HG03575 (cell line): ENCODE results near the gene FAM221A.
"Not testable (repeated sequence)": the region's sequence is repeated elsewhere in the genome, so short reads cannot be mapped to it uniquely, and the experiment has no call there.

Experiments
- ATAC-seq: cut with Tn5 transposase; IDR thresholded peaks from one replicate; pipeline ENCODE4 v1.9.1; 2021; ENCODE audit not compliant: unreplicated experiment, insufficient number of reproducible peaks, low FRiP score; ENCODE audit errors: extremely low read depth

Gene FAM221A

GRCh38 chr7:23696916-23697441 is 17.0 kb downstream of the FAM221A start:
- ATAC-seq = no peak

DNA sequence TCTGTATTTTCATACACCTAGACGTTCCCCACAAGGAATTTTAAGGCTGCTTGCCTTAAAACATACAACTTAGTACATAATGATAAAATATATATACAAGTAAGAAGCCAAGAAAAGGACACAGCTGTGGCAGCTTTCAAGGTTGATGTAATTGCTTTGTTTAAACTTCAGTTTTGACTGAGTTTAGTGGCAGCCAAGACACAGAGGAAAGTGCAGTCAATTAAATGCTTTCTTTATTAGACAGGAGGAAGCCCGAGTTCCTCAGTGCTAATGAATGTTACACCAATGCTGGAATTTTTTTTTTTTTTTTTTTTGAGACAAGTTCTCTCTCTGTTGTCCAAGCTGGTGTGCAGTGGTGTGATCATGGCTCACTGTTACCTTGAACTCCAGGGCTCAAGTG is 18.8 kb downstream of the FAM221A start:
- no peak for ATAC-seq

DNA sequence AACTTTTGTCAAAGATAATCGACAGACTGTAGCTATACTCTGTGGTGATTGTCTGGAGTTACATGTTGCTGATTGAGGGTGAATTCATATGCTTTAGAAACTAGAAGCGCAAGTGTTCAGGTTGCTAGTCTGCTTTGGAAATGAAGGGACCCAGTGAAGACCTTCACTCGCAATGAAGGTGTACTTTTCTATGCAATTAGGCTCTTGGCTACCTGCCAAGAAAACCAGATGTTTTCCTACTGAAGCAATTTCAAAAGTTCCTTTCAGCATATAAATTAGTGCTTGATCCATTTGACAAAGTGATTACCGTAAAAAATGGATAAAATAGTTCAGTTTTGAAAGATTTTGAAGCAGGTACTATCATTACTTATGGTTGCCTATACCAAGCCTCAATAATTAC is 20.0 kb downstream of the FAM221A start:
- ATAC-seq = no peak

- no peak for ATAC-seq
These were observed 29.2 kb downstream of the FAM221A start for GRCh38 chr7:23709081-23709750.

DNA sequence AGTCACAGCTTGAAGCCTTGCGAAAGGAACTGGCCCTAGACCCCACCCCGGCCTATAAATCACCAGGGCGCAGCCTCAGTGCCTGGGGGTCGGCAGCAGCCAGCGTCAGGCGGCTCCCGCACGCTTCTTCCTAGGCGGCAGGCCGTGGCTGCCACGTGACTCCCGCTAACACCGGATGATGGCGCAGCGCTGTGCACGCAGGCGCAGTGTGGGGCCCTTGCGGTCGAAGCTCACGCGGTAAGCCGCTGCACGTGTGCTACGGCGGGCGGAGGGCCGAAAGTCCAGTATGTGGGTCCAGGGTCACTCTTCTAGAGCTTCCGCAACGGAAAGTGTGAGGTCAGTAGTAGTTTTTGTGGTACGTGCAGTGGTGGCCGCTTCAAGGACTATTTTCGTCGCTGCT is 30.0 kb downstream of the FAM221A start, which contains the start of gene STK31:
STK31 (plus strand) TSS at position 220 of the 400 bp plus-strand sequence; CDS start at position 287, 67 bp downstream.
- ATAC-seq = no peak

GRCh38 chr7:23712368-23713284 is 32.6 kb downstream of the FAM221A start:
- no peak for ATAC-seq

DNA sequence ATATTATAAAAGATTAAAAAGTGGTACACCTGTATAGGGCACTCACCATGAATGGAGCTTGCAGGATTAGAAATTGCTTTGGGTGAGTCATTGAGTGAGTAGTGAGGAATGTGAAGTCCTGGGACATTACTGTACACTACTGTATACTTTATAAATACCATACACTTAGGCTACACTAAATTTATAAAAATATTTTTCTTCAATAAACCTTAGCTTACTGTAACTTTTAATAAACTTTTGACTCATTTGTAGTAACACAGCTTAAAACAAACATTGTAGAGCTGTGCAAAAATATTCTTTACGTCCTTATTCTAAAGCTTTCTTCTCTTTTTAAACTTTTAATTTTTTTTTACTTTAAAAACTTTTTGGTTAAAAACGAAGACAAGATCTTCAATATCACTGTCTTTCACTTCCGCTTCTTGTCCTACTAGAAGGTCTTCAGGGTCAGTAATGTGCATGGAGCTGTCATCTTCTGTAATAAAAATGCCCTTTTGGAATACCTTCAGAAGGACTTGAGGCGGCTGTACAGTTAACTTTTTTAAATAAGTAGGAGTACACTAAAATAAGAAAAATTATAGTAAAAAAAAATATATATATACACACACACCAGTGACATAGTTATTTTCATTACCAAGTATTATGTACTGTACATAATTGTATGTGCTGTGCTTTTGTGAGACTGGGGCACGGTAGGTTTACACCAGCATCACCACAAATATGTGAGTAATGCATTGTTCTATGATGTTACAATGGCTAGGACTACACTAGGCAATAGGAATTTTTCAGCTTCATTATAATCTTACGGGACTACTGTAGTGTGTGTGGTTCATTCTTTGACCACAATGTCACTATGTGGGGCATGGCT is 33.5 kb downstream of the FAM221A start:
- no peak for ATAC-seq

- no peak for ATAC-seq
These were observed 34.1 kb downstream of the FAM221A start for GRCh38 chr7:23714150-23714464.

- ATAC-seq = no peak
These were observed 34.6 kb downstream of the FAM221A start for GRCh38 chr7:23714579-23714978.

- ATAC-seq = no peak
These were observed 35.1 kb downstream of the FAM221A start for GRCh38 chr7:23715099-23715498.

DNA sequence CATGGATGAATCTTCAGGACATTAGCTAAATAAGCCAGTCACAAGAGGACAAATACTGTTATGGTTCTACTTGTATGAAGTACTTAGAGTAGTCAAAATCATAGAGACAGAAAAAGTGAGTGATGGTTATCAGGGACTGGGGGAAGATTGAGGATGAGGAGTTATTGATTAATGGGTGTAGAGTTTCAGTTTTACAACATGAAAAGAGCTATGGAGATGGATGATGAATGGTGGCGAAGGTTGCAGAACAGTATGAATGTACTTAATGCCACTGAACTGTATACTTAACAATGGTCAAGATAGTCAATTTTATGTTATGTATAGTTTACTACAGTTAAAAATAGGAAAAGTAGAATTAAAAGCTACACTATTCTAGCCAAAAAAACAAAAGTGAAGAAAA is 37.8 kb downstream of the FAM221A start:
- no peak for ATAC-seq

- ATAC-seq = no peak
These were observed 41.5 kb downstream of the FAM221A start for GRCh38 chr7:23721456-23721855.

DNA sequence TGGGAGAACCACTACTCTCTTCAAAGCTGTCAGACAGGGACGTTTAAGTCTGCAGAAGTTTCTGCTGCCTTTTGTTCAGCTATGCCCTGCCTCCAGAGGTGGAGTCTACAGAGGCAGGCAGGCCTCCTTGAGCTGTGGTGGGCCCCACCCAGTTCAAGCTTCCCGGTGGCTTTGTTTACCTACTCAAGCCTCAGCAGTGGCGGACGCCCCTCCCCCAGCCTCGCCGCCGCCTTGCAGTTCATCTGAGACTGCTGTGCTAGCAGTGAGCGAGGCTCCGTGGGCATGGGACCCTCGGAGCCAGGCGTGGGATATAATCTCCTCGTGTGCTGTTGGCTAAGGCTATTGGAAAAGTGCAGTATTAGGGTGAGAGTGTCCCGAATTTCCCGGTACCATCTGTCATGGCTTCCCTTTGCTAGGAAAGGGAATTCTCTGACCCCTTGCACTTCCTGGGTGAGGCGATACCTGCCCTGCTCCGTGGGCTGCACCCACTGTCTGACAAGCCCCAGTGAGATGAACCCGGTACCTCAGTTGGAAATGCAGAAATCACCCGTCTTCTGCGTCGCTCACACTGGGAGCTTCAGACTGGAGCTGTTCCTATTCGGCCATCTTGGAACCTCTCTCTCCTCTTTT is 42.7 kb downstream of the FAM221A start:
- not testable (repeated sequence) for ATAC-seq

GRCh38 chr7:23724113-23724512 is 44.1 kb downstream of the FAM221A start:
- ATAC-seq = not testable (repeated sequence)

- no peak for ATAC-seq
These were observed 62.1 kb downstream of the FAM221A start for GRCh38 chr7:23742051-23742450.

DNA sequence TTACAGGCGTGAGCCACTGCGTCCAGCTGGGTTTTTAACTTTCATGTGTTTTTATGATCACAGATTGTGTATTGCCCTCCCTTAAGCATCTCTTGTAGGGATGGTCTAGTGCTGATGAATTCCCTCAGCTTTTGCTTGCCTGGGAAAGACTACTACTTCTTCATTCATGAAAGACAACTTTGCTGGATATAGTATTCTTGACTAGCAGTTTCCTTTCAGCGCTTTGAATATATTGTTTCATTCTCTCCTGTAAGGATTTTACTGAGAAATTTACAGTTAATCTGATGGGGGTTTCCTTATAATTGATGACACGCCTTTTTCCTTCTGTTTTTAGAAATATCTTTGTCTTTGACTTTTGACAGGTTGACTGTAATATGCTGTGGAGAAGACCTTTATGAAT is 63.2 kb downstream of the FAM221A start:
- no peak for ATAC-seq

GRCh38 chr7:23746629-23747028 is 66.6 kb downstream of the FAM221A start:
- no peak for ATAC-seq

DNA sequence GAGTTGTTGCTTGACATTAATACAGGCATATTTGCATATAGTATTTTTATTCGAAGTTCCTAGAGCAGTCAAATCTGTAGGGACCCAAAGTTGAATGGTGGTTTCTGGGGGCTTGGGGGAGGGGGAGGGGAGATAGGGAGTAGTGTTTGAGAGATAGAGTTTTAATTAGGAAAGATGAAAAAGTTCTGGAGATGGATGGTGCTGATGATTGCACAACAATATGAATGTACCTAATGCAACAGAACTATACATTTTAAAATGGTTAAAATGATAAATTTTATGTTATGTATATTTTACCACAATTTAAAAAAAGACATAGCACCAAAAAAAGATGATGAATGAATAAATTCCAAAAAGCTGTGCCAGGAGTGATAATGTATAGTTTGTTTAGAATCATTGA is 71.9 kb downstream of the FAM221A start:
- ATAC-seq = no peak
